Measurements from ENCODE around the gene CDC42BPA.

The CDC42BPA gene

GRCh38 chr1:227082999-227083746, 235.1 kb downstream of the CDC42BPA start:
- TF ChIP-seq GATA3 (IDR thresholded peaks at IDR 0.05; ENCODE audit: low read depth, low read length) = no peak
- no peak for TF ChIP-seq GATA2 (IDR thresholded peaks at IDR 0.05; ENCODE audit: low read depth, low read length)

GRCh38 chr1:227077783-227078182, 240.5 kb downstream of the CDC42BPA start:
- TF ChIP-seq GATA3 (IDR thresholded peaks at IDR 0.05; ENCODE audit: low read depth, low read length) (no peak), GATA2 (IDR thresholded peaks at IDR 0.05; ENCODE audit: low read depth, low read length) (no peak)

GRCh38 chr1:227073786-227074185, 244.5 kb downstream of the CDC42BPA start:
- no peak for TF ChIP-seq GATA3 (IDR thresholded peaks at IDR 0.05; ENCODE audit: low read depth, low read length)

GRCh38 chr1:227072991-227073390, 245.3 kb downstream of the CDC42BPA start:
- no peak for TF ChIP-seq GATA3 (IDR thresholded peaks at IDR 0.05; ENCODE audit: low read depth, low read length)
- no peak for TF ChIP-seq GATA2 (IDR thresholded peaks at IDR 0.05; ENCODE audit: low read depth, low read length)

GRCh38 chr1:227071895-227072587, 246.3 kb downstream of the CDC42BPA start:
- TF ChIP-seq GATA3 (IDR thresholded peaks at IDR 0.05; ENCODE audit: low read depth, low read length) (no peak), GATA2 (IDR thresholded peaks at IDR 0.05; ENCODE audit: low read depth, low read length) (no peak)

- TF ChIP-seq GATA2 (IDR thresholded peaks at IDR 0.05; ENCODE audit: low read depth, low read length) (no peak), GATA3 (IDR thresholded peaks at IDR 0.05; ENCODE audit: low read depth, low read length) (no peak)
Measured at GRCh38 chr1:227070638-227071285, 247.5 kb downstream of the CDC42BPA start.

- TF ChIP-seq GATA2 (IDR thresholded peaks at IDR 0.05; ENCODE audit: low read depth, low read length) (no peak), GATA3 (IDR thresholded peaks at IDR 0.05; ENCODE audit: low read depth, low read length) (no peak)
Measured at GRCh38 chr1:227069490-227069889, 248.8 kb downstream of the CDC42BPA start.

GRCh38 chr1:227068883-227069282, 249.4 kb downstream of the CDC42BPA start:
- TF ChIP-seq GATA2 (IDR thresholded peaks at IDR 0.05; ENCODE audit: low read depth, low read length) (no peak), GATA3 (IDR thresholded peaks at IDR 0.05; ENCODE audit: low read depth, low read length) (no peak)

- TF ChIP-seq GATA3 (IDR thresholded peaks at IDR 0.05; ENCODE audit: low read depth, low read length) (no peak), GATA2 (IDR thresholded peaks at IDR 0.05; ENCODE audit: low read depth, low read length) (no peak)
Measured at GRCh38 chr1:227066999-227067398, 251.3 kb downstream of the CDC42BPA start.

GRCh38 chr1:227065311-227065710, 253.0 kb downstream of the CDC42BPA start:
- TF ChIP-seq GATA2 (IDR thresholded peaks at IDR 0.05; ENCODE audit: low read depth, low read length) (no peak), GATA3 (IDR thresholded peaks at IDR 0.05; ENCODE audit: low read depth, low read length) (no peak)

- no peak for TF ChIP-seq GATA3 (IDR thresholded peaks at IDR 0.05; ENCODE audit: low read depth, low read length)
- no peak for TF ChIP-seq GATA2 (IDR thresholded peaks at IDR 0.05; ENCODE audit: low read depth, low read length)
Measured at GRCh38 chr1:227062306-227062705, 256.0 kb downstream of the CDC42BPA start.

GRCh38 chr1:227059076-227059475, 259.2 kb downstream of the CDC42BPA start:
- TF ChIP-seq GATA3 (IDR thresholded peaks at IDR 0.05; ENCODE audit: low read depth, low read length) = no peak
- TF ChIP-seq GATA2 (IDR thresholded peaks at IDR 0.05; ENCODE audit: low read depth, low read length) = no peak

GRCh38 chr1:227058321-227058751, 260.0 kb downstream of the CDC42BPA start:
- TF ChIP-seq GATA2 (IDR thresholded peaks at IDR 0.05; ENCODE audit: low read depth, low read length) (no peak), GATA3 (IDR thresholded peaks at IDR 0.05; ENCODE audit: low read depth, low read length) (no peak)

- no peak for TF ChIP-seq GATA3 (IDR thresholded peaks at IDR 0.05; ENCODE audit: low read depth, low read length)
- no peak for TF ChIP-seq GATA2 (IDR thresholded peaks at IDR 0.05; ENCODE audit: low read depth, low read length)
Measured at GRCh38 chr1:227049253-227049652, 269.0 kb downstream of the CDC42BPA start.

- no peak for TF ChIP-seq GATA3 (IDR thresholded peaks at IDR 0.05; ENCODE audit: low read depth, low read length)
- TF ChIP-seq GATA2 (IDR thresholded peaks at IDR 0.05; ENCODE audit: low read depth, low read length) = no peak
Measured at GRCh38 chr1:227043755-227044154, 274.5 kb downstream of the CDC42BPA start.

Measured in SH-SY5Y (cell line).